GM23338 (cell line): ENCODE results near the gene GLUD2. TPM values are rescaled to one million over a fixed set of nuclear protein-coding genes. Genes with fewer than 3 reads are reported as not detected.

Source experiments
- ATAC-seq: fragments of 200-7000 bp; cut with Tn5 transposase; 3 replicates; pipeline ENCODE4 v1.9.1; 2020
- DNase-seq: peaks from one replicate; pipeline ENCODE4 v3.0.0-alpha.2; 2015; ENCODE audit warnings: low spot score
- H2AFZ ChIP-seq: fragments of 200-600 bp; sonication (generic); 2 replicates; pipeline ENCODE4 v1.8.0; 2016; ENCODE audit warnings: antibody characterized with exemption, mild to moderate bottlenecking, moderate library complexity
- H3F3A ChIP-seq: fragments of 200-600 bp; sonication (generic); replicated peaks from 2 replicates; pipeline ENCODE4 v1.8.0; 2017; ENCODE audit warnings: antibody characterized with exemption, mixed run types, low read depth
- H3K27ac ChIP-seq: fragments of 200-600 bp; sonication (generic); 2 replicates; pipeline ENCODE4 v1.6.1; 2016; ENCODE audit warnings: low read depth
- H3K27me3 ChIP-seq: fragments of 200-600 bp; sonication (generic); 2 replicates; pipeline ENCODE4 v1.8.0; 2016; ENCODE audit warnings: mild to moderate bottlenecking, mixed run types, moderate library complexity; ENCODE audit not compliant: insufficient read depth
- H3K36me3 ChIP-seq: fragments of 200-600 bp; sonication (generic); 2 replicates; pipeline ENCODE4 v1.8.0; 2016; ENCODE audit warnings: mild to moderate bottlenecking; ENCODE audit not compliant: insufficient read depth
- H3K4me1 ChIP-seq: fragments of 200-600 bp; sonication (generic); 2 replicates; pipeline ENCODE4 v1.8.0; 2016; ENCODE audit warnings: mild to moderate bottlenecking, moderate library complexity; ENCODE audit not compliant: insufficient read depth
- H3K4me2 ChIP-seq: fragments of 200-600 bp; sonication (generic); 2 replicates; pipeline ENCODE4 v1.7.1; 2017; ENCODE audit warnings: mixed run types
- H3K4me3 ChIP-seq: fragments of 200-600 bp; sonication (generic); 2 replicates; pipeline ENCODE4 v1.6.1; 2016; ENCODE audit warnings: mixed run types
- H3K79me2 ChIP-seq: fragments of 200-600 bp; sonication (generic); replicated peaks from 2 replicates; pipeline ENCODE4 v1.8.0; 2017; ENCODE audit warnings: mild to moderate bottlenecking; ENCODE audit not compliant: insufficient read depth
- H3K9me2 ChIP-seq: fragments of 200-600 bp; sonication (generic); 2 replicates; pipeline ENCODE4 v1.8.0; 2017; ENCODE audit not compliant: insufficient read depth
- H4K20me1 ChIP-seq: fragments of 200-600 bp; sonication (generic); replicated peaks from 2 replicates; pipeline ENCODE4 v1.8.0; 2017; ENCODE audit warnings: mild to moderate bottlenecking; ENCODE audit not compliant: insufficient read depth
- H3K27ac Mint-ChIP-seq: 2 replicates; pipeline ENCODE4 v1.8.0; 2020; ENCODE audit warnings: inconsistent platforms, mild to moderate bottlenecking, moderate library complexity, mixed read lengths
- H3K27me3 Mint-ChIP-seq: 3 replicates; pipeline ENCODE4 v1.8.0; 2022; ENCODE audit warnings: low read depth, mild to moderate bottlenecking, moderate library complexity, mixed read lengths, inconsistent platforms; ENCODE audit not compliant: insufficient read depth, poor library complexity
- H3K36me3 Mint-ChIP-seq: 3 replicates; pipeline ENCODE4 v1.8.0; 2021; ENCODE audit warnings: low read depth, mild to moderate bottlenecking, inconsistent platforms, moderate library complexity, mixed read lengths
- H3K4me1 Mint-ChIP-seq: 3 replicates; pipeline ENCODE4 v1.8.0; 2020; ENCODE audit warnings: mild to moderate bottlenecking, inconsistent platforms, mixed read lengths
- H3K4me3 Mint-ChIP-seq: 3 replicates; pipeline ENCODE4 v1.8.0; 2021; ENCODE audit warnings: moderate library complexity, mild to moderate bottlenecking, inconsistent platforms, mixed read lengths
- H3K9me3 Mint-ChIP-seq: 3 replicates; pipeline ENCODE4 v1.8.0; 2020; ENCODE audit warnings: moderate library complexity, mild to moderate bottlenecking, inconsistent platforms, mixed read lengths
- CREB1 ChIP-seq: fragments of 250-450 bp; sonication (Bioruptor Pico); IDR thresholded peaks from 2 replicates; pipeline ENCODE4 v1.5.0; 2020; ENCODE audit warnings: low read depth, mild to moderate bottlenecking, moderate library complexity
- JUNB ChIP-seq: IDR thresholded peaks from one replicate; pipeline ENCODE4 v1.6.1; 2016; ENCODE audit warnings: antibody characterized with exemption; ENCODE audit not compliant: unreplicated experiment
- NANOG ChIP-seq: IDR thresholded peaks from 2 replicates; pipeline ENCODE4 v1.6.1; 2016; ENCODE audit warnings: antibody characterized with exemption, borderline replicate concordance
- POLR2AphosphoS5 ChIP-seq: IDR thresholded peaks from 2 replicates; pipeline ENCODE4 v1.6.1; 2016; ENCODE audit warnings: antibody characterized with exemption, low read depth
- STAT1 ChIP-seq: IDR thresholded peaks from one replicate; pipeline ENCODE4 v1.6.1; 2016; ENCODE audit warnings: antibody characterized with exemption; ENCODE audit not compliant: unreplicated experiment
- ZNF331 ChIP-seq: fragments of 250-450 bp; sonication (Bioruptor Pico); IDR thresholded peaks from 2 replicates; pipeline ENCODE4 v1.5.0; 2020; ENCODE audit warnings: low read depth, mild to moderate bottlenecking, moderate library complexity
- polyA plus RNA-seq: library from polyadenylated mRNA; unstranded; fragments of >200 nt; fragmentation: Nextera tagmentation; extraction: Ambion mirVana; gene quantifications from 2 replicates; pipeline ENCODE4 v1.2.1, GENCODE V29; 2016
- total RNA-seq: library from RNA; depleted of rRNA; stranded (reverse); fragments of >200 nt; shearing (Covaris generic); gene quantifications from 2 replicates; pipeline ENCODE4 v1.2.3, GENCODE V29; 2014
- TF ChIP-seq, protein P1 (sequence below): fragments of 250-450 bp; sonication (Bioruptor Pico); IDR thresholded peaks from 2 replicates; pipeline ENCODE4 v1.5.0; 2020; ENCODE audit warnings: mild to moderate bottlenecking, moderate library complexity
- TF ChIP-seq, protein P2 (sequence below): IDR thresholded peaks from 2 replicates; pipeline ENCODE4 v1.6.1; 2016; ENCODE audit warnings: antibody characterized with exemption
- TF ChIP-seq, protein P3 (sequence below): IDR thresholded peaks from one replicate; pipeline ENCODE4 v1.6.1; 2018; ENCODE audit warnings: antibody characterized with exemption; ENCODE audit not compliant: unreplicated experiment

Gene GLUD2
- total and polyA plus RNA-seq, 2 experiments from 2014 or later: 0.16 to 1.5 TPM

DNA sequence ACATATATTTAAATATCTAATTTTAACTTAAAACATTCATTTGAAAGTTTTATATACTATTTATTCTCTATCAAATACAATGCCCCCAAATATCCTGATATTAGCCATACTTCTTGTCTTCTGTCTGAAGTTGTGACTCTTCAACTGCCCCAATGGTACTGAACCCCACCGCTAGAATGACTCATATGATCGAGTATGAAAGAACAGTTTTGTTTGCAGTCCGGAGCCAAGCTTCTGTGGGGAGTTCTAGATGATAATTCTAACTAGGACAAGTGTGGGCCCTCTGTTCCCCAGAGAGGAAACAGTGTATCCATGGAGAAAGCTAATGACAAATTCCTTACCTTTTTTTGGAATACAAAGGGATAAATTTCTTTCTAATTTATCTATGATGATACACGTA is 37.2 kb upstream of the GLUD2 start:
- H2AFZ ChIP-seq: no peak overlapping the region
- no peaks in the 10 kb centered on the region for H4K20me1 ChIP-seq
- no peak overlapping the region for H3K4me3 ChIP-seq
- no peaks in the 10 kb centered on the region; the same call in 2 of the 3 replicates for H3K9me3 Mint-ChIP-seq
- no peak overlapping the region for H3K4me2 ChIP-seq
- no peak overlapping the region for H3K27ac Mint-ChIP-seq
- H3K36me3 ChIP-seq: no peaks in the 10 kb centered on the region
- no peak for DNase-seq
- no peaks in the 10 kb centered on the region for H3K27me3 ChIP-seq
- H3K79me2 ChIP-seq: no peaks in the 10 kb centered on the region
- no peak overlapping the region for H3K27ac ChIP-seq
- H3K27me3 Mint-ChIP-seq: peaks cover 3% of the 10 kb centered on the region
- ATAC-seq: no peak
- H3K4me1 Mint-ChIP-seq: peaks cover 16% of the 10 kb centered on the region
- H3K4me1 ChIP-seq: peaks cover 8% of the 10 kb centered on the region; the same call in 1 of the 2 replicates
- no peak overlapping the region for H3K4me3 Mint-ChIP-seq
- H3F3A ChIP-seq: no peaks in the 10 kb centered on the region
- TF ChIP-seq, protein P1, sequence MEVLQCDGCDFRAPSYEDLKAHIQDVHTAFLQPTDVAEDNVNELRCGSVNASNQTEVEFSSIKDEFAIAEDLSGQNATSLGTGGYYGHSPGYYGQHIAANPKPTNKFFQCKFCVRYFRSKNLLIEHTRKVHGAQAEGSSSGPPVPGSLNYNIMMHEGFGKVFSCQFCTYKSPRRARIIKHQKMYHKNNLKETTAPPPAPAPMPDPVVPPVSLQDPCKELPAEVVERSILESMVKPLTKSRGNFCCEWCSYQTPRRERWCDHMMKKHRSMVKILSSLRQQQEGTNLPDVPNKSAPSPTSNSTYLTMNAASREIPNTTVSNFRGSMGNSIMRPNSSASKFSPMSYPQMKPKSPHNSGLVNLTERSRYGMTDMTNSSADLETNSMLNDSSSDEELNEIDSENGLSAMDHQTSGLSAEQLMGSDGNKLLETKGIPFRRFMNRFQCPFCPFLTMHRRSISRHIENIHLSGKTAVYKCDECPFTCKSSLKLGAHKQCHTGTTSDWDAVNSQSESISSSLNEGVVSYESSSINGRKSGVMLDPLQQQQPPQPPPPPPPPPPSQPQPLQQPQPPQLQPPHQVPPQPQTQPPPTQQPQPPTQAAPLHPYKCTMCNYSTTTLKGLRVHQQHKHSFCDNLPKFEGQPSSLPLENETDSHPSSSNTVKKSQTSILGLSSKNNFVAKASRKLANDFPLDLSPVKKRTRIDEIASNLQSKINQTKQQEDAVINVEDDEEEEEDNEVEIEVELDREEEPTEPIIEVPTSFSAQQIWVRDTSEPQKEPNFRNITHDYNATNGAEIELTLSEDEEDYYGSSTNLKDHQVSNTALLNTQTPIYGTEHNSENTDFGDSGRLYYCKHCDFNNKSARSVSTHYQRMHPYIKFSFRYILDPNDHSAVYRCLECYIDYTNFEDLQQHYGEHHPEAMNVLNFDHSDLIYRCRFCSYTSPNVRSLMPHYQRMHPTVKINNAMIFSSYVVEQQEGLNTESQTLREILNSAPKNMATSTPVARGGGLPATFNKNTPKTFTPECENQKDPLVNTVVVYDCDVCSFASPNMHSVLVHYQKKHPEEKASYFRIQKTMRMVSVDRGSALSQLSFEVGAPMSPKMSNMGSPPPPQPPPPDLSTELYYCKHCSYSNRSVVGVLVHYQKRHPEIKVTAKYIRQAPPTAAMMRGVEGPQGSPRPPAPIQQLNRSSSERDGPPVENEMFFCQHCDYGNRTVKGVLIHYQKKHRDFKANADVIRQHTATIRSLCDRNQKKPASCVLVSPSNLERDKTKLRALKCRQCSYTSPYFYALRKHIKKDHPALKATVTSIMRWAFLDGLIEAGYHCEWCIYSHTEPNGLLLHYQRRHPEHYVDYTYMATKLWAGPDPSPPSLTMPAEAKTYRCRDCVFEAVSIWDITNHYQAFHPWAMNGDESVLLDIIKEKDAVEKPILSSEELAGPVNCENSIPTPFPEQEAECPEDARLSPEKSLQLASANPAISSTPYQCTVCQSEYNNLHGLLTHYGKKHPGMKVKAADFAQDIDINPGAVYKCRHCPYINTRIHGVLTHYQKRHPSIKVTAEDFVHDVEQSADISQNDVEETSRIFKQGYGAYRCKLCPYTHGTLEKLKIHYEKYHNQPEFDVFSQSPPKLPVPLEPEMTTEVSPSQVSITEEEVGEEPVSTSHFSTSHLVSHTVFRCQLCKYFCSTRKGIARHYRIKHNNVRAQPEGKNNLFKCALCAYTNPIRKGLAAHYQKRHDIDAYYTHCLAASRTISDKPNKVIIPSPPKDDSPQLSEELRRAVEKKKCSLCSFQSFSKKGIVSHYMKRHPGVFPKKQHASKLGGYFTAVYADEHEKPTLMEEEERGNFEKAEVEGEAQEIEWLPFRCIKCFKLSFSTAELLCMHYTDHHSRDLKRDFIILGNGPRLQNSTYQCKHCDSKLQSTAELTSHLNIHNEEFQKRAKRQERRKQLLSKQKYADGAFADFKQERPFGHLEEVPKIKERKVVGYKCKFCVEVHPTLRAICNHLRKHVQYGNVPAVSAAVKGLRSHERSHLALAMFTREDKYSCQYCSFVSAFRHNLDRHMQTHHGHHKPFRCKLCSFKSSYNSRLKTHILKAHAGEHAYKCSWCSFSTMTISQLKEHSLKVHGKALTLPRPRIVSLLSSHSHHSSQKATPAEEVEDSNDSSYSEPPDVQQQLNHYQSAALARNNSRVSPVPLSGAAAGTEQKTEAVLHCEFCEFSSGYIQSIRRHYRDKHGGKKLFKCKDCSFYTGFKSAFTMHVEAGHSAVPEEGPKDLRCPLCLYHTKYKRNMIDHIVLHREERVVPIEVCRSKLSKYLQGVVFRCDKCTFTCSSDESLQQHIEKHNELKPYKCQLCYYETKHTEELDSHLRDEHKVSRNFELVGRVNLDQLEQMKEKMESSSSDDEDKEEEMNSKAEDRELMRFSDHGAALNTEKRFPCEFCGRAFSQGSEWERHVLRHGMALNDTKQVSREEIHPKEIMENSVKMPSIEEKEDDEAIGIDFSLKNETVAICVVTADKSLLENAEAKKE: no peak
- TF ChIP-seq CREB1 (CRISPR knock-in tag): no peak
- no peak for TF ChIP-seq POLR2AphosphoS5
- TF ChIP-seq NANOG: no peak
- TF ChIP-seq, protein P2, sequence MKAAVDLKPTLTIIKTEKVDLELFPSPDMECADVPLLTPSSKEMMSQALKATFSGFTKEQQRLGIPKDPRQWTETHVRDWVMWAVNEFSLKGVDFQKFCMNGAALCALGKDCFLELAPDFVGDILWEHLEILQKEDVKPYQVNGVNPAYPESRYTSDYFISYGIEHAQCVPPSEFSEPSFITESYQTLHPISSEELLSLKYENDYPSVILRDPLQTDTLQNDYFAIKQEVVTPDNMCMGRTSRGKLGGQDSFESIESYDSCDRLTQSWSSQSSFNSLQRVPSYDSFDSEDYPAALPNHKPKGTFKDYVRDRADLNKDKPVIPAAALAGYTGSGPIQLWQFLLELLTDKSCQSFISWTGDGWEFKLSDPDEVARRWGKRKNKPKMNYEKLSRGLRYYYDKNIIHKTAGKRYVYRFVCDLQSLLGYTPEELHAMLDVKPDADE: no peak
- no peak for TF ChIP-seq ZNF331 (CRISPR knock-in tag)
- TF ChIP-seq, protein P3, sequence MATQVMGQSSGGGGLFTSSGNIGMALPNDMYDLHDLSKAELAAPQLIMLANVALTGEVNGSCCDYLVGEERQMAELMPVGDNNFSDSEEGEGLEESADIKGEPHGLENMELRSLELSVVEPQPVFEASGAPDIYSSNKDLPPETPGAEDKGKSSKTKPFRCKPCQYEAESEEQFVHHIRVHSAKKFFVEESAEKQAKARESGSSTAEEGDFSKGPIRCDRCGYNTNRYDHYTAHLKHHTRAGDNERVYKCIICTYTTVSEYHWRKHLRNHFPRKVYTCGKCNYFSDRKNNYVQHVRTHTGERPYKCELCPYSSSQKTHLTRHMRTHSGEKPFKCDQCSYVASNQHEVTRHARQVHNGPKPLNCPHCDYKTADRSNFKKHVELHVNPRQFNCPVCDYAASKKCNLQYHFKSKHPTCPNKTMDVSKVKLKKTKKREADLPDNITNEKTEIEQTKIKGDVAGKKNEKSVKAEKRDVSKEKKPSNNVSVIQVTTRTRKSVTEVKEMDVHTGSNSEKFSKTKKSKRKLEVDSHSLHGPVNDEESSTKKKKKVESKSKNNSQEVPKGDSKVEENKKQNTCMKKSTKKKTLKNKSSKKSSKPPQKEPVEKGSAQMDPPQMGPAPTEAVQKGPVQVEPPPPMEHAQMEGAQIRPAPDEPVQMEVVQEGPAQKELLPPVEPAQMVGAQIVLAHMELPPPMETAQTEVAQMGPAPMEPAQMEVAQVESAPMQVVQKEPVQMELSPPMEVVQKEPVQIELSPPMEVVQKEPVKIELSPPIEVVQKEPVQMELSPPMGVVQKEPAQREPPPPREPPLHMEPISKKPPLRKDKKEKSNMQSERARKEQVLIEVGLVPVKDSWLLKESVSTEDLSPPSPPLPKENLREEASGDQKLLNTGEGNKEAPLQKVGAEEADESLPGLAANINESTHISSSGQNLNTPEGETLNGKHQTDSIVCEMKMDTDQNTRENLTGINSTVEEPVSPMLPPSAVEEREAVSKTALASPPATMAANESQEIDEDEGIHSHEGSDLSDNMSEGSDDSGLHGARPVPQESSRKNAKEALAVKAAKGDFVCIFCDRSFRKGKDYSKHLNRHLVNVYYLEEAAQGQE: no peak
- TF ChIP-seq JUNB: no peak
- no peak for TF ChIP-seq STAT1
- no peaks in the 10 kb centered on the region for H3K36me3 Mint-ChIP-seq
- H3K9me2 ChIP-seq: no peaks in the 10 kb centered on the region
